AG04450 (cell line): ENCODE data around the gene CRISP1. TPM values are rescaled to one million over a fixed set of nuclear protein-coding genes. Genes with fewer than 3 reads are reported as not detected.

ENCODE experiments used
- CTCF ChIA-PET: fragments of 300-600, 350-600 bp; formaldehyde crosslinking; extraction: SDS; loops from one replicate; lab custom pipeline; 2022; ENCODE audit warnings: antibody characterized with exemption, inconsistent platforms; lab: Charles Lee
- POLR2A ChIA-PET: fragments of 350-600 bp; formaldehyde crosslinking; extraction: SDS; loops from one replicate; lab custom pipeline; 2021; ENCODE audit warnings: antibody characterized with exemption, inconsistent platforms; lab: Yijun Ruan, JAX
- DNase-seq: peaks from one replicate; pipeline ENCODE4 v3.0.0-alpha.2; 2011; ENCODE audit warnings: low read depth, low spot score
- H3K27ac ChIP-seq: one replicate; pipeline ENCODE4 v1.5.1; 2012; ENCODE audit warnings: low read depth, low read length, control low read depth
- H3K27me3 ChIP-seq: one replicate; pipeline ENCODE4 v1.6.0; 2012; ENCODE audit warnings: low read length; ENCODE audit not compliant: control insufficient read depth, insufficient read depth
- H3K4me3 ChIP-seq: 2 replicates; pipeline ENCODE4 v1.5.1; 2011; ENCODE audit warnings: mild to moderate bottlenecking, low read depth, low read length, control low read depth
- H3K9me3 ChIP-seq: 2 replicates; pipeline ENCODE4 v1.5.1; 2012; ENCODE audit warnings: low read length; ENCODE audit not compliant: control insufficient read depth, insufficient read depth
- CTCF ChIP-seq: IDR thresholded peaks from 2 replicates; pipeline ENCODE4 v1.5.1; 2011; ENCODE audit warnings: low read depth, low read length, control low read depth, inconsistent platforms
- polyA plus RNA-seq: library from polyadenylated mRNA; depleted of rRNA; stranded (reverse); fragments of >200 nt; gene quantifications from 2 replicates; pipeline ENCODE4 v1.2.3, GENCODE V29; 2011

CRISP1 gene
- polyA plus RNA-seq, 1 experiment: not detected

DNA sequence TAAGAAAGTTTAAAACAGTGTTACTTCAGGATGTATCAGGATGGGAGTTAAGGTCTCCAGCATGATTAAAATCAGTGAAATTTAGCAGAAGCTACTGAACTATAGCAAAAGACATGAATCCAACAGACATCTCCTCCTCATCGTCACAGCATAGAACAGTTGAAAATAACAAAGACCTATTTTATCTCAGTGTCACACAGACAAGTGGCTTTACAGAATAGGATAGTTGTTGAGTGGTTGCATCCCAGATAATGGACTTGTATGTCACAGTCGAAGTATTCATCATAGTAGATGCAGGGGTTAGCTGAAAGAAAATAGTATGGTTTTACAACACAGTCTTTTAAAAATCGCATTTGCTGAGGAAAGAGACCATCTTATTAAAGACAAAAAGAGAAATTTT lies 31.2 kb downstream of the CRISP1 start:
- no peaks in the 10 kb centered on the region for H3K27me3 ChIP-seq
- H3K4me3 ChIP-seq: no peak overlapping the region
- no peak overlapping the region for H3K27ac ChIP-seq
- DNase-seq: no peak
- no peak for TF ChIP-seq CTCF
- POLR2A ChIA-PET: no interaction called here
- CTCF ChIA-PET: no interaction called here
- H3K9me3 ChIP-seq: no peaks in the 10 kb centered on the region

DNA sequence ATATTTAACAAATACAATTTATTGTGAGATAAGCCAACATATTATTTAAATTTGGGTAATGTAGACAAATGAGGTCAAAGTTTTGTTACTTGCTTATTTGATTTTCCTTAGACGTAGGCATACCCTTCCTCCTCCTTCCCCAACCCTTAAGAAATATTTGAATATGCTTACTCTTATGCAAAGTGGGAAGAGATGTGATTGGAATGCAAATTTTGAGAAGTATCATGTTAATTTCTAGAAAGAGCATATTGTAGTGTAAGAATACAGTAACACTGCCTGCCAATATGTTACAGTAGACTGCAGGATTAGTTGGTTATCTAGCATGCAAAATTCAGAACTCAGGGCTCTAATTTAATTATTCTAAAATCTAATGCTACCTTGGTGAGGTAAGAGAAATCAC lies 32.9 kb downstream of the CRISP1 start:
- no peak for DNase-seq
- Histone ChIP-seq H3K27ac (no peak overlapping the region), H3K9me3 (no peaks in the 10 kb centered on the region), H3K27me3 (no peaks in the 10 kb centered on the region), H3K4me3 (no peak overlapping the region)
- TF ChIP-seq CTCF: no peak
- CTCF ChIA-PET: no interaction called here
- POLR2A ChIA-PET: no interaction called here

- TF ChIP-seq CTCF: no peak
- Histone ChIP-seq H3K9me3 (no peaks in the 10 kb centered on the region), H3K27me3 (no peaks in the 10 kb centered on the region), H3K27ac (no peak overlapping the region), H3K4me3 (no peak overlapping the region)
- POLR2A ChIA-PET: no interaction called here
- CTCF ChIA-PET: no interaction called here
- DNase-seq: no peak
Observed at GRCh38 chr6:49826743-49827406, 39.5 kb downstream of the CRISP1 start.

GRCh38 chr6:49815166-49815565 lies 51.2 kb downstream of the CRISP1 start:
- ChIA-PET POLR2A (no interaction called here), CTCF (interaction anchor here (1.4 kb wide), 1 partner anchor 14 kb away, joined by 3 read pairs; no protein-coding TSS in a partner anchor)
- no peak for TF ChIP-seq CTCF

GRCh38 chr6:49813248-49813647 lies 53.1 kb downstream of the CRISP1 start:
- no peak for DNase-seq
- POLR2A ChIA-PET: no interaction called here
- CTCF ChIA-PET: no interaction called here
- no peak for TF ChIP-seq CTCF
- H3K4me3 ChIP-seq: no peak overlapping the region
- no peak overlapping the region for H3K27ac ChIP-seq
- H3K27me3 ChIP-seq: no peaks in the 10 kb centered on the region
- H3K9me3 ChIP-seq: no peaks in the 10 kb centered on the region

More at GRCh38 chr6:49815166-49815565, 51.2 kb downstream of the CRISP1 start:
- no peak overlapping the region for H3K4me3 ChIP-seq
- DNase-seq: no peak
- H3K27me3 ChIP-seq: no peaks in the 10 kb centered on the region
- H3K27ac ChIP-seq: no peak overlapping the region
- no peaks in the 10 kb centered on the region for H3K9me3 ChIP-seq
